Right hindlimb (tissue), 1 donor: ENCODE measurements around the gene APBB1IP.
"Not testable (repeated sequence)": the region's sequence is repeated elsewhere in the genome, so short reads cannot be mapped to it uniquely, and the experiment has no call there.

Source experiments
- DNase-seq: peaks from one replicate; pipeline ENCODE4 v3.0.0-alpha.2; 2018

APBB1IP gene

GRCh38 chr10:26479766-26480492, 41.8 kb downstream of the APBB1IP start:
- DNase-seq: no peak

- no peak for DNase-seq
Measured at GRCh38 chr10:26481315-26481692, 43.2 kb downstream of the APBB1IP start.

- DNase-seq: no peak
Measured at GRCh38 chr10:26481914-26482550, 43.9 kb downstream of the APBB1IP start.

GRCh38 chr10:26483554-26483953, 45.4 kb downstream of the APBB1IP start:
- DNase-seq: no peak

GRCh38 chr10:26485150-26485941, 47.2 kb downstream of the APBB1IP start:
- no peak for DNase-seq

GRCh38 chr10:26486304-26486703, 48.2 kb downstream of the APBB1IP start:
- DNase-seq: peak; percentile 41

- DNase-seq: peak; percentile 56
Measured at GRCh38 chr10:26486990-26487850, 49.1 kb downstream of the APBB1IP start.

- DNase-seq: no peak
Measured at GRCh38 chr10:26488344-26488743, 50.2 kb downstream of the APBB1IP start.

GRCh38 chr10:26489081-26489480, 50.9 kb downstream of the APBB1IP start:
- DNase-seq: no peak

- DNase-seq: not testable (repeated sequence)
Measured at GRCh38 chr10:26490367-26490766, 52.2 kb downstream of the APBB1IP start.

GRCh38 chr10:26491276-26491675, 53.1 kb downstream of the APBB1IP start:
- DNase-seq: no peak

- DNase-seq: no peak
Measured at GRCh38 chr10:26491934-26492333, 53.8 kb downstream of the APBB1IP start.

GRCh38 chr10:26492725-26493124, 54.6 kb downstream of the APBB1IP start:
- DNase-seq: not testable (repeated sequence)

- DNase-seq: no peak
Measured at GRCh38 chr10:26494018-26494417, 55.9 kb downstream of the APBB1IP start.

GRCh38 chr10:26499426-26499825, 61.3 kb downstream of the APBB1IP start:
- DNase-seq: no peak

GRCh38 chr10:26502986-26503385, 64.8 kb downstream of the APBB1IP start:
- DNase-seq: no peak

- DNase-seq: no peak
Measured at GRCh38 chr10:26503911-26504310, 65.8 kb downstream of the APBB1IP start.

- DNase-seq: not testable (repeated sequence)
Measured at GRCh38 chr10:26504429-26504828, 66.3 kb downstream of the APBB1IP start.

GRCh38 chr10:26505491-26505890, 67.3 kb downstream of the APBB1IP start:
- DNase-seq: no peak

GRCh38 chr10:26506736-26507135, 68.6 kb downstream of the APBB1IP start:
- no peak for DNase-seq

- DNase-seq: no peak
Measured at GRCh38 chr10:26507441-26507840, 69.3 kb downstream of the APBB1IP start.

GRCh38 chr10:26508016-26508415, 69.9 kb downstream of the APBB1IP start:
- DNase-seq: no peak

GRCh38 chr10:26509307-26509706, 71.2 kb downstream of the APBB1IP start:
- DNase-seq: no peak
